HG03520 (cell line): ENCODE data around the gene PRR5L.

Experiments used
- ATAC-seq: cut with Tn5 transposase; IDR thresholded peaks from one replicate; pipeline ENCODE4 v1.9.1; 2021; ENCODE audit warnings: mild to moderate bottlenecking, moderate library complexity; ENCODE audit not compliant: unreplicated experiment

PRR5L gene

DNA sequence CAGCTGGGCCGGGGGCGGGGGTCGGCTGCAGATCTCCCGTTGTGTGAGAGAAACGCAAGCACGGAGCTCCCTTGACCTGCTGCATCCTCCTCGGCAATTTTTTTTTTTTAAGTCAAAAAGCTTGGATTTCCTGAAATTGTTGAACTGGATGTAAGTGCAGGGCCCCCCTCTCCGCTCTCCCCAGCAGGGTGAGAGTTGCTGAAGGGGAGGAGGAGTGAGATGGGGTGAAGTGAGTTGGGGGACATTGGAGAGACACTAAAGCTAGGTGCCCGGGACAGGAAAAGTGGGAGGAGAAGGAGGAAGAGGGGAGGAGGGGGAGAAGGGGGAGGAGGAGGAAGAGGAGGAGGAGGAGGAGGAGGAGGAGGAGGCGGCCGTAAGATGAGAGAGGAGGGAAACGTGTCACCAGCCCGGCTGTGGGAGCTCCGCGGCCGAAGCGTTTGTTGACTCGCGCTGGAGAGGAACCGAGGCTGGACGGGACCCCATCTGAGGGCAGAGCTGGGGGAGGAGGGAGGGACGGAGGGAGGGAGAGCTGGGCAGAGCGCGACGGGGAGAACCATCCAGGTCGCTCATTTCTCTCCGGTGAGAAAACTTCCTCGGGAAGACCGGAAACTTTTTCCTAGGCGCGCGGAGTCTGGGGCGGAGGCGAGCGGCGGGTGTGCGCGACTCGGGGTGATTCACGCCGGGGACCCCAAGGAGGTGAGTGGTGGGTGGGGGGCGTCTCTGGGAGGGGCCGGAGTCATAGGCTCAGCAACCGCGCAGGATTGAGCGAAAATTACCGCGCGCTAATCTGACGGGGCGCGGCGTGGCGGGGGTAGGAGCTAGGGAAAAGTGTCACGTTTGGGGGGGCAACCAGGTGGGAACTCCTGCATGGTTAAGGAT lies 80.2 kb downstream of the PRR5L start:
- ATAC-seq = no peak

DNA sequence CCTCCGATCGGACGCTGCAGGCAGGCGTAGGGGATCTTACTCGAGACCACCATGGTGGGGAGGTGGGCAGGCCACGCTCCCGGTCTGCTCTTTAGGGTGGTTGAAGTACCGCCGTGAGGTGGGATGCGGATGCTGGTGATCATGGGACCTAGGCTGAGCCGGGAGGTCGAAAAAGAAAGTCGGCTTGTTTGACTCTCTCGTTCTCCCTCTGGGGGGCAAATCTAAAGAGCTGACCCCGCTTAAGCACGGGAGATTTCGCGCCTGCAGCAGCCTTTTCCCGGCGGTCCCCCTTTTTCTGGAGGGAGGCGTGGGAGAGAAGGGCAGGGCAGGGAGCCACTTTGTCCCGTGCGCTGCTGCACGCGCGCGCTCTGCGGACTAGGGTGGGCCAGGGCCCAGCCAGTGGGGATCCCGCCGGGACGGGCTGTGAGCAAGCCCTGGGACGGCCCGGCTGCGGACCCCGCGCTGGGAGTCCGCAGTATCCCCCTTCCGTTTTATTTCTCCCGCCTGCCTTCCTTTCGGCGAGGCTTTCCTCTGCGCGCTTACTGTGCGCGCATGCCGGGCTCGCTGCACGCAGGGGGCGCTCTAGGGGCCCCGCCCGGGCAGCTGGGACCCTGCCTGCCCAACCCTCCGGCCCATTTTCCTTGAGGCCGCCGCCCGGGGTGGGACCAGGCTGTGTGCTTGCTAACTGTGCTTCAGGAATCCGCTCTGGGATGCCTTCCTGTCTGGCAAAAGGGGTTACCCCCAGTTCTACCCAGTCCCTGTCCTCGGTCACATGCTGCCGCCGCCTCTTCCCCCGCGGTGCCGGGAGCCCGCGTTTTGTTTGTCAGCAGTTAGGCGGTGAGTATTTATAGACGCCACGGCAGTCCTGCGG lies 81.0 kb downstream of the PRR5L start:
- peak; percentile 41 for ATAC-seq

DNA sequence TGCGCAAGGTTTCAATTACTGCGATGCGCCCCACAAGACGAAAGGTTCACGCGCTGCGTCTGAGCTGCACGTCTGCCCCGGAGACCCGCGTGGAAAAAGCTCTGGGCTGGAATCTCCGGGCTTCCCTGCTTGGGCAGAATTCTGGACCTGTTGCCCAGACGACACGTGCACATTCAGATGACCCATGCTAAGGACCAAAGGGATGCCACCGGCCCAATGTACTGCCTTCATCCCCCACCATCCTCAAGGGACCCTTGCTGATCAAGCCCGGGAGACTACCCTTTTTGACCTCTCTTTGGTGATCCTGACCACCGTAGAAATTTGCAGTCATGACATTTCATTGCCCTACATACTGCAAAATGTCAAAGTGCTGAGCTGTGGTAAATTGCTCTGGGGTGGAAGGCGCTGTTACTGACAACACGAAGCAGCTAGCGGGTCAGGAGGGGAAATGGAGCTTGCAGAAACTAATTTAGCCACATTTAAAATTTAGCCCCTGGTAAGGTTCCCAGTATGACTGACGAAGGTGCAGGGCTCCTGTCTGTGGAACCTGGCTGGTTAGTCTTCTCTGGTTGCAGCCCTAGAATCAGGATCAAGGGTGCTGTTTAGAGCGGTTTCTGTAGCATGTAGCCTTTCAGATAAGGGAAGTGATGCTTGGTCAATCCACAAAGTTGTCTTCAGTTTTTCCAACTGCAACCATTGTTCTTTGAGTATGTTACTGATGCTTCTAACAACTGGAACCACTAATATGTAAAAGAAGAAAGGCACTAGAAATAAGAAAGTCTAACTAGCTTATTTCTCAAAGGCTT lies 81.9 kb downstream of the PRR5L start:
- ATAC-seq = no peak

DNA sequence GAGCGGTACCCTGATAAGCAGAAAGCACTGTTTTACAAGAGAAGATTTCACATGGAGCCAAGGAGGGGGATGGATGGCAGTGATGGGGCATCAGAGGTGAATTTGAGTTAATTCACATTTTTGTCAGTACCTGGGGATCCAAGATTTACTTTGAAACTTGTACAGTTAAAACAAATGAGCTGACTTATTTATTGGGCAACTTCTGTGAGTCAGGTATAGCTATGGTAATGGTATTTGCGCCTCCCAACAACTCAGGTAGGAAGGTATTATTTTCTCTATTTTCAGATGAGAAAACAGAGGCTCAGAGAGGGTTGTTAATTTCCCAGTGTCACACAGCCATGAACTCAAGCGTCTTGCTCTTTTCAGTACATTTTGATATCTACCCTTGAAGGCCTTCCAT lies 83.6 kb downstream of the PRR5L start:
- ATAC-seq = no peak

DNA sequence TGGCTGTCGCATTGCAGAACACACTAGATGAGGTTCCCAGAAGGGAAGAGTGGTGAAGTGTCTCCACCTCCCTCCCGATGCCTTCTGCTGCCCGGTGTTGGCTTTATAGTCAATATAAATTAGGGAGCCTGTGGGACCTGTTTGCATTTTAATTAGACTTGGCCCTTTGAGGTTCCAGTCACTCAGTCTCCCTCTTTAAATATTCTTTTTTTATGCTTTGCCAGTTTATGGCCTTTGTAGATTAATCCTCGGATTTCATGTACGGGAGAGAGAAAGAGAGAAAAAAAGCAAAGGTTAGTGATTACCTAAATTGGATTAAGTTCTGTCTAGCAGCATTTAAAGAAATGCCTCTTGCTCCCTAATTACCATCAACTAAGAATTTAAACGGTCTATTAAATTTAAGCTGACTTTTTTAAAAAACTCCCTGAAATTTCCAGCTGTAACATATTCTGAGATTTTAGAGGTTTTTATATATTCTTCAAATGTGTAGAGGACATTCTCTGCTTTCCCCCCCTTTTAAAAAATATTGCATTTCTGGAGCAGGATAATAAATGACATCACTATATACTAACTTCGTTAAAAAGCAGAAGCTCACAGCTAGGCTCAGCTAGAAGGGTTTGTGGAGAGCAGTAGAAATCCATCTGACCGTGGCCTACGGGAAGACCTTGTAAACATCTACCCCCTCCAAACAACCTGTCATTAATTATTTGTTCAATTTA lies 84.4 kb downstream of the PRR5L start:
- no peak for ATAC-seq

DNA sequence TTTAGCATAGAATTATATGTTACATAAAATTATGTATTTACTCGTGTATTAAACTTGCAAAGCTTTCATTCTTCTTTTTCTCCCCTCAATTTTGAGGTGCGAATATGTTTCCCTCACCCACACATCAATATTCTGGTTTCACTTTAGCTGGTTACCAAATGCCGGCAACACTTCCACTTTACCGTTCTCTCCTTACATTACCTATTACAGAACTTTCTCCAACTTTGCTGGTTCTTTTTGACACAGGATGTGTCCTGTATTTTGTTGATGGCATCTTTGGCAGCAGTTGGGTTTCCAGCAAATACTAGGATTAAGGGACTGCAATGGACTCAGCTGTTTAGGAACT lies 84.9 kb downstream of the PRR5L start:
- no peak for ATAC-seq

DNA sequence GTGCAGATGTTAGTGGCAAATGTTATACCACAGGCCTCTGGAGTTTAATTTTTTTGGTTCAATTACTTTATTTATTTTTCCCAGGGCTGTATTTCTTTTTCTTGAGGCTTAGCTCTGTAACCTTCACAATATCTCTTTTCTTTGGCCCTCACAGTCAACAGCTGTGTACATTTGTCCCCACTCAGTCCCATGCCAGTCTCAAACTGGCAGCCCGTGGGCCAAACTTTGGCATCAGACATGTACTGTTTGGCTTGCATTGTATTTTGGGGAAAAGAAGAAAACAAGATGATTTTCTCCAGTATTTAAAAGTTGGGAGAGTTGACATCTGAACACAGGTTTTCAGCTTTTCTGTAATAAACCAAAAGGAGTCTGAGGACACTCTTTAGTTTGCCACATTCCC lies 87.1 kb downstream of the PRR5L start:
- ATAC-seq = no peak

DNA sequence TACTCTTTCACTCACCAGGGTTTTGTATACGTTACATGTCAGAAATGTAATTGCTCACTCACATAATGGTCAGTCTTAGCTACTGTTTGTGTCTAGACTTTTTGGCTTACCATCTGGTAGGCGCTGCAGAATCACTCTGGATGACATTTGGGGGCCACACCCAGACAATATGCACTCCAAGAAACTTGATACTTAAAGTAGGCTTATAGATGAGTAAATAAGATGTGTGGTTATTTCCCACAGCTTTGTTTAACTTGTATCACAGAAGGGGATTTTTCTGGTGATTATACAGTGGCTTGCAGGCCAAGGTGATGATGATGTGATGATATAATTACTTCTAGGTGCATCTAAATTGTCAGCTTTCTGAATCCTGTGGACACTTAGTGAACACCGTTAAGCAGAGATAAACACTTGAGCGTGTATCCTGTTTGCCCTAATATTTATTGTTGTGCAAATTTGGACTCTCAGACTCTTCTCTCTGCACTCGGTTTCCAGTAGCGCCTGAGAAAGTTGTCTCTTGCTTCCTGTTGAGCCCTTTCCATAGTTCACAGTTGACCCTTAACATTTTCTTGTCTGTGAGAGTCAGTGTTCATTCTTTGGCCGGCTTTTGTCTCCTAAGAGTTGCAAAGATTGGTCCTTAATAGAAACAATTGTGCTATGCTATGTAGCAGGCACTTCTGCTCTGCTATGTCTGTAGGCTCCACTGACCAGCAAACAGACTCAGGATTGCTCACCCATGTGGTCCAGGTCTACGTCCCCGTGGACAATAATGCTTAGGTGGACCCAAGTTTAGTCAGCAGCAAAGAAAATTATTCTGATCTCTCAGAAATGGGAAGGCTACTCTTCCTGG lies 89.3 kb downstream of the PRR5L start:
- no peak for ATAC-seq

DNA sequence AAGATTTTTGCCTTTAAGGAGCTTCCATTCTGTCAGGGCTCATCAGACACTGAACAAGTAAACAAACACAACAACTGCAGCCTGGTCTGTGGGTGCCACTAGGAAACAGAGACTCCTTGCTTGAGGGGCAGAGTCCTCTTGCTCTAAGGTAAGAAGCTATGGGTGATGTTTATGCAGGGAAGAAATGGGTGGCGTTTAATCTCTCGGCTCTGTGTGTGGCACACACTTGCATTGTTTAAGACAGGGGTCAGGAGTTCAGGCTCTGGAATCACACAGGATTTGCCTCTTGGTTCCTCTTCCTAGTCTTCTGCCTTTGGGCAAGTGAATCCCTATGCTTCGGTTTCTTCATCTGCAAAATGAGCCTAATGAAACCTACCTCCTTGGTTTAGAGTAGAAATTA lies 90.3 kb downstream of the PRR5L start:
- ATAC-seq = no peak

DNA sequence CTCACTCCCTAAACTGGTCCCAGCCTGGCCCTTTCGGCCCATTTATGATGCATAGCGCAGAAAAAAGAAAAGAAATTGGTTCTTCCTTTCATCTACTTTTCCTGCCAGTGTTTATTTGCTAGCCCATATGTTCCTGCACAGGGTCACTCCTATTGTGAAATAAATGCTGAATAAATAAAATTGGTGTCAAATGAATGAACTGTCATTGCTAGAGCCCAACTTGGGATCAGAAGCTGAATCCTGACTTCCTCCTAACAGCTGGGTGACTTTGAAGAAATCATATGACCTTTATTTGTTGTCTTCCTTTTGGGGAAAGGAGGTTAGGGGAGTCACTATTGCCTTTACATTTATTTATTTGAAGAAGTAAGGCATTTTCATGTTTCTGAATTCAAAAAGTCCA lies 92.0 kb downstream of the PRR5L start:
- no peak for ATAC-seq

DNA sequence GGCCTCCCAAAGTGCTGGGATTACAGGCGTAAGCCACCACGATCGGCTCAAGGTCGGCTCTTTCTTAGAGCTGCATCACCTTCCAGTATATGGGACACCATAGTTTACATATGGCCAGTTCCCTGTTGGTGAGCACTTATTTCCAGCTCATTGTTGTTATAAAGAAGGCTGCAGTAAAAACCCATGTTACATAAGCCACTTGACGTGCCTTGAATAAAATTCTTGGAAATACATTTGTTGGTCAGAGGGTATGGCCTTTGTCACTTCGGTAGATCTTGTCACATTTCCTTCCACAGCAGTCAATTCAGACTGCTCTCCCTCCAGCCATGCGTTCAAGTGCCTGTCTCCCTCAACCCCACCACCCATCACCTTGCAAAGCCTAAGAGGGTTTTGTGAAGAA lies 92.9 kb downstream of the PRR5L start:
- no peak for ATAC-seq

DNA sequence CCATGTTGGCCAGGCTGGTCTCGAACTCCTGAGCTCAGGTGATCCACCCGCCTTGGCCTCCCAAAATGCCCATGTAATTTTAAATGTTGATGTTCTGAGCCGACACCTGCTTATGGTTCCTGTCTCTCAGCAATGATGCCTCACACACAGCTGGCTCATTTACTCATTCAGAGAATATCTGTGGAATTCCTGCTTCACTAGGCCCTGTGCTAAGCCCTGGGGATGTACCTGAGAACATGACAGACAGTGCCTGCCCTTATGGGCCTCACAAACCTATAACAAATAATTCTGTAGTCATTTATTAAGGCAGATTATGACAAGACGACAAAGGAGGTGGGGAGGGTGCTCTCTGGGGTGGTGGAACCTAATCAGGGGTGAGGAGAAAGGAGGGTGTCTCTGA lies 93.7 kb downstream of the PRR5L start:
- no peak for ATAC-seq

DNA sequence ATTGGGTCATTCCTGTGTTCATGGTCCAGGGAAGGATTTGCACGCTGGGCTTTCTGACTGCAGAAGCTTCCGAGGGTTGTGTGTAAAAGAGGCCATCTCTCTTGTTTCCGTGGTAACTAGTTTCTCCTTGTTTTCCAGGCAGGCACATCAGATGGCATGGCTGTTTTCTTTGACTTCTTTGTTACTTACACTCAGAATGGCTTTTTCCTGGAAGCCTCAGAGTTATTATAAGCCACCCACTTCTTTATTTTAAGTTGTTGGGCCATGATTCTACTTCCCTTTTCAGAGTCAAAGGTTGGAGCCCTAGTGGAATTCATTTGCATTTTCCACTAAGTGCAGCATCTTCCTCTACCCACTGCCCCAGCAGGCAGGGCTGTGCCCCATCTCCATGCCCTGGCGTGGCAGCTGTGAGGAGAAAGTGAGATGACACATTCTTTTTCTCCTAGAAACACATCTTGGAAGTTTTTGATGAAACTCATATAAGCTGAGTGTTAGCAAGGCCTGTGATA lies 94.9 kb downstream of the PRR5L start:
- ATAC-seq = peak; percentile 48

DNA sequence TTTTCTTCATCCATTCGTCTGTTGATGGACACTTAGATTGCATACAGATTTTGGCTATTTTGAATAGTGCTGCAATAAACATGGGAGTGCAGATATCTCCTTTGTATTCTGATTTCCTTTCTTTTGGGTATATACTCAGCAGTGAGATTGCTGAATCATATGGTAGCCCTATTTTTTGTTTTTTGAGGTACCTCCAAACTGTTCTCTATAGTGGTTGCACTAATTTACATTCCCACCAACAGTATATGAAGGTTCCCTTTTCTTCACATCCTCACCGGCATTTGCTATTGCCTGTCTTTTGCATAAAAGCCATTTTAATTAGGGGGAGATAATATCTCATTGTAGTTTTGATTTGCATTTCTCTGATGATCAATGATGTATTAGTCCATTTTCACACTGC lies 96.1 kb downstream of the PRR5L start:
- no peak for ATAC-seq

DNA sequence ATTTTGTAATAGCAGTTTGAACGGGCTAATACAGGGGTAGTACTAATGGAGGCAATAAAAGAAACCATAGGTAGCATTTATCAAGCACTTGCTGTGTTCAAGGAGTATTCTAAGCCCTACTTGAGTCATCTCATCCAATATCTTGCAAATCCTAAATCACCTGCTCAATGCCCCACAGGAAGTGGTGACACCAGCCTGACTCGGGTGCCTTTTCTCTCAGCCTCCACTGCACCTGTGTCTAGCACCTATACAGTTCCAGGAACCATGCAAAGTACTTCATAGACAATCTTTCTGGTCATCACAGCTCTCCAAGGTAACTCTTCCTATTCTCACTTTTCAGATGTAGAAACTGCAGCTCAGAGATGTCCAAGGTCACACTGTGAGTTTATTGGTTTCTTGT lies 98.0 kb downstream of the PRR5L start:
- no peak for ATAC-seq

DNA sequence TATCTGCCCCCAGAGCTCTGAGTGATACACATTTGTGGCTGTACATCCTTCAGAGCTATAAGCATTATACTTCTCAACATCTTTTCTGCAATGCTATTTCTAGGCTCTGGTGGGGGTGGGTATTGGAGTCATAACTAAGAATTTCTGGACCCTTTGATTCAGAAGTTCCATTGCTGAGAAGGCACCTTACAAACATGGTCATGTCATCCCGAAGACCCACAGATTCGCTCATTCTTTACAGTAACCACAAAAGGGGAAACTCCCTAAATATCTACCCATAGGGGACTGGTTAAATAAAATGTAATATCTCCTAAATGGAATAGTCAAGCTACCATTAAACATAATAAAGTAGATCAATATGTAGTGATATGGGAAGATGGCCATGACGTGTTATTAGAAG lies 98.8 kb downstream of the PRR5L start:
- ATAC-seq = no peak

DNA sequence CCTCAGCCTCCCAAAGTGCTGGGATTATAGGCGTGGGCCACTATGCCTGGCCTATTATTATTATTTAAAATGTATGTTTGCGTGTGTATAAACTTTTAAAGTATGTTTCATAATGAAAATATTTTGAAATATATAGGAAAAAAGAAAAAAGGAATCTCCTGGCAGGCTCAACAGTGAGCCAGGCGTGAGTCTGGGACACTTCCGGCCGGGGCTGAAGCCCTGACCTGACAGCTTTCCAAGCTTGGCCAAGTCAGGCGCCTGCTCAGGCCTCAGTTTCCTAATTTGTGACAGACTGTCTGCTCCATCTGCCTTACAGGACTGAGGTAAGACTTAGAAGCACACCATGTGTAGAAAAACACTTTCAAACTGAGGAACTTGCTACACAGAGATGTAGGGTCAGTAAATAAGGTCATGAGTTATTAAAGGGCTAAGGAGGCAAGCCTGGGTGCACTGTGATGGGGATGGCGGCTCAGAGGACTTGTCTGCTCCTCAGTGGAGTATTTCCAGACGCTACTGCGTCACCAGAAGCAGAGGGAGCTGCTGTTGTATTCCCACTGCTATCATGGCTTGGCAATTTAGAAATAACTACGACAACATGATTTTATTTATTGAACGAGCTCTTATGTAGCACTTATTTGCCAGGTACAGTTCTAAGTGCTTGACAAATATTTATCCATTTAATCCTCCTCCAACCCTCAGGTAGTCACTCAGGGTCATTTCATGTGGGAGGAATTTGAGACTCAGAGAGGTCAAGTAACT lies 100.1 kb downstream of the PRR5L start:
- ATAC-seq = no peak

DNA sequence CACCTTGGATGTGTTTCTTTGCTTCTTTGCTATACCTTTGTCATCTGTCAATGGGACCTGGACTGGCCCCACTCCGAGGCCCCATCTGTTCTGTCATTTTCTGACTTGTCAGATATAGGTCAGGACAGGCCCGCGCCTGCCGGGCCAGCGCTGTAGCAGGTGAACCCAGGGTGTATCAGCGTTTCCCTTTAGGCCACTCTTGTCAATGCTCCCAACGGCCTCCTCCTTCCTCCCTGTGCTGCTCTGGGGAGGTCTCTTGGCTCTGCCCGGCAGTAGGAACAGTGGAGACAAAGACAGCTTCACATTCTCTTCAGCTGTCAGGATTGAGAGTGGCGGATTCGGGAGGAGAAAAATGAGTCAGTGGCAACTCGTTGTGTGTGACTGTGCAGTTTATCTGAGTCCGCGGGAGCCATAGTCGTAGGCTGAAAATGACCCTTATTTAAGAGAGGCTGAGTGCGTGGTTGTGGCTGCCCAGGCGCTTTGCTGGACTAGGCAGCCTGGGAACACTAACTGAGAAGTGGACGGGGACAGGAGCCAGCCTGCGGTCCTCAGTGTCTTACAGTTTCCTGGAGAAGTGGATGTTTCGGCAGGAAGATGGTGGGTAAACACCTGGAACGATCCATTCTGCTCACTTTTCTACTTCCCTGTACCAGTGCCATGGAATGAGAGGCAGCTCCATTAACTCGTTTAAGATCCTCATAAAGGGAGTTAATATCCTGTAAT lies 102.3 kb downstream of the PRR5L start:
- no peak for ATAC-seq
